ENCODE data around the gene APC2.

The APC2 gene

DNA sequence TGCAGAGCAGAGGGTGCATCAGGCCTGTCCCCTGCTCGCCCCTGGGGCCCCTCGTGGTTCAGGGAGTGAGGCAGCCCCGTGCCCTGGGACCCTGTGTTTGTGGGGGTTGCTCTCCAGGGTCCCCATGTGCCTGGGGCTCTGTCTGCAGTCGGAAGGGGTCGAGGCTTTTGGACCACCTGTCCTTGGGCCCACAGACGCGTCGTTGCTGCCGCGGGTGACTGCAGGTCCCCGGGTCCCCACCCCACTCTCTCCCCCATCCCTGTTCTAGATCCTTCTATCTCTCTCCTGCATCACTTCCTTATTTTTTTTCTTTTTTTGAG, 38.3 kb downstream of the APC2 start:
- no peak overlapping the region for H3K4me3 ChIP-seq (ENCODE audit: low read depth, low read length)
- TF ChIP-seq, protein P1, sequence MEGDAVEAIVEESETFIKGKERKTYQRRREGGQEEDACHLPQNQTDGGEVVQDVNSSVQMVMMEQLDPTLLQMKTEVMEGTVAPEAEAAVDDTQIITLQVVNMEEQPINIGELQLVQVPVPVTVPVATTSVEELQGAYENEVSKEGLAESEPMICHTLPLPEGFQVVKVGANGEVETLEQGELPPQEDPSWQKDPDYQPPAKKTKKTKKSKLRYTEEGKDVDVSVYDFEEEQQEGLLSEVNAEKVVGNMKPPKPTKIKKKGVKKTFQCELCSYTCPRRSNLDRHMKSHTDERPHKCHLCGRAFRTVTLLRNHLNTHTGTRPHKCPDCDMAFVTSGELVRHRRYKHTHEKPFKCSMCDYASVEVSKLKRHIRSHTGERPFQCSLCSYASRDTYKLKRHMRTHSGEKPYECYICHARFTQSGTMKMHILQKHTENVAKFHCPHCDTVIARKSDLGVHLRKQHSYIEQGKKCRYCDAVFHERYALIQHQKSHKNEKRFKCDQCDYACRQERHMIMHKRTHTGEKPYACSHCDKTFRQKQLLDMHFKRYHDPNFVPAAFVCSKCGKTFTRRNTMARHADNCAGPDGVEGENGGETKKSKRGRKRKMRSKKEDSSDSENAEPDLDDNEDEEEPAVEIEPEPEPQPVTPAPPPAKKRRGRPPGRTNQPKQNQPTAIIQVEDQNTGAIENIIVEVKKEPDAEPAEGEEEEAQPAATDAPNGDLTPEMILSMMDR (IDR thresholded peaks at IDR 0.05; ENCODE audit: borderline replicate concordance, insufficient read depth, low read depth, low read length), result no peak

DNA sequence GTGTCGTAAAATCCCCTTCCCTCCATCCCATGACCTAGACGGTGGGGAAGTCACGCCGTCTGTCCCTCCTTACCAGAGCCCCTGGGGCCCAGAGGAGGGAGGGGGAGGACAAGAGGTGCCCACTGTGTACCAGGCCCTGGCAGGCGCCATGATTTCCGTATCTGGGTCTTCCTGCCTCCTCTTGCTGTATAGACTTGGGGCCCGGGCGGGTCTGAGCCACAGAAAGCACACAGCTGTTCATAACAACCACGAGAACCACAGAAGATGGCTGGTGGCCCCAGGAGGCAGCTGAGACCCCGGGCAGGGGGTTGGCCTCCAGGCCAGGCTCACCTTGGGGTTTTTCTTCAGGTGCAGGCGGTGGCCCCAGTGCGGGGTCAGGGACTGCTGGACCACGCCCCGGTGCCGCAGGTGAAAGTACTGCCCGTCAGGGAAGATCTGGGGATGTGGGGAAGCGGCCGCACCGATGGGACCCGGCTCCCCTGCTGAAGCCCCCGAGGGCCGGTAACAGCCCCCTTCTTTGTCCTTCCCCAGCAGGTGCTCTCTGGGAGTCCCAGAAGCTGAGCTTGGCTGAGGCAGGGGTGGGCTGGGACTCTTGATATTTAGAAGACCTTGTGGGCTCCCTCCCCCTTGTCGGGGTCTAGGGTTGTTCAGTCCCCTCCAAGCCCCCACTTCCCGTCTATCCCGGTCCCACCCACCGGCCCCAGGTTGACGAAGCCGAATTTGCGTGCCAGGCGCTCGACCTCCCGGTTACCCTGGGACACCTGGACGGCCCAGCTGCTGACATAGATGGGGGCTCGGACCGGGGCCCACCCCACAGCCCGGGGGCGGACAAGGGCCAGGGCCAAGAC, 39.8 kb downstream of the APC2 start:
- TF ChIP-seq, protein P1 (IDR thresholded peaks at IDR 0.05; ENCODE audit: borderline replicate concordance, insufficient read depth, low read depth, low read length), result no peak
- H3K4me3 ChIP-seq (ENCODE audit: low read depth, low read length), result peak overlapping the region; percentile 47

DNA sequence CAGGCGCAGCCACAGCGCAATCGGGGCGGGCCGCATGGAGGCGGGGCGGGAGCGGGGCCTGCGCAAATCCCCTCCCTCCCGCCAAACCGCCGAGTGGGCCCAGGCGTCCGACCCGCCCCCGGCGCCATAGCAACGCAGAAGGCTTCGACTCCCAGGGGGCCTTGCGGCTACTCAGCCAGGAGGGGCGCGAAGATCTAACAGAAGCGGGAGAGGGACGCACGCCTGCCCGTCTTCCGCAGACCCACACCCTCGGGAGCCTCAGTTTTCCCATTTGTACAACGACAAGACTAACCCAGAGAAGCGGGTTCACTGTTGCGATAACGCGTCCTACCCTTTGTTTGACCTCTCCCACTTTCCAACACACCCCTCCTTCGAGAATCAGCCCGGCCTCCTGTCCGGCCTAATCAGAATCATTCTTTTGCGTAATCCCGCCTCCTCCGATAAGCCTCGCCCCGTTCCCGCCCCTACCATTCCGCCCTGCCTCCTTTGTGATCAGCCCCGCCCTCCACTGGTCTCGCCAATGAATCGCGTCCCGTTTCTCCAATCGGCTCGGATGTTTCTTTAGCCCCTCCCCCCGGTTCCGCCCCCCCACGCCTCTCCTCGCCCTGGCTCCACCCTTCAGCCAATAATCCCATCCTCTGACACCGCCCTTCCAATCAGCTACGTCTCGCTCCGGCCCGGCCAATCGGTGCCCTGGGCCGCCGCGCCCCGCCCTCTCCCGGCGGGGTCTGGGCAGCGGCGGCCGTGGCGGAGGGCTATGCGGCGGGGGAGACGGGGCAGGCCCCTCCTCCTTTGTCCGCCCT, 40.6 kb downstream of the APC2 start, which contains the start of gene PCSK4:
TSS of gene PCSK4 (minus strand) at position 40 of the 803 bp plus-strand sequence. CDS start at position 36, 4 bp downstream.
- TF ChIP-seq, protein P1 (IDR thresholded peaks at IDR 0.05; ENCODE audit: borderline replicate concordance, insufficient read depth, low read depth, low read length), result no peak
- peak within 1 kb of the TSS; percentile 47 for H3K4me3 ChIP-seq (ENCODE audit: low read depth, low read length)

DNA sequence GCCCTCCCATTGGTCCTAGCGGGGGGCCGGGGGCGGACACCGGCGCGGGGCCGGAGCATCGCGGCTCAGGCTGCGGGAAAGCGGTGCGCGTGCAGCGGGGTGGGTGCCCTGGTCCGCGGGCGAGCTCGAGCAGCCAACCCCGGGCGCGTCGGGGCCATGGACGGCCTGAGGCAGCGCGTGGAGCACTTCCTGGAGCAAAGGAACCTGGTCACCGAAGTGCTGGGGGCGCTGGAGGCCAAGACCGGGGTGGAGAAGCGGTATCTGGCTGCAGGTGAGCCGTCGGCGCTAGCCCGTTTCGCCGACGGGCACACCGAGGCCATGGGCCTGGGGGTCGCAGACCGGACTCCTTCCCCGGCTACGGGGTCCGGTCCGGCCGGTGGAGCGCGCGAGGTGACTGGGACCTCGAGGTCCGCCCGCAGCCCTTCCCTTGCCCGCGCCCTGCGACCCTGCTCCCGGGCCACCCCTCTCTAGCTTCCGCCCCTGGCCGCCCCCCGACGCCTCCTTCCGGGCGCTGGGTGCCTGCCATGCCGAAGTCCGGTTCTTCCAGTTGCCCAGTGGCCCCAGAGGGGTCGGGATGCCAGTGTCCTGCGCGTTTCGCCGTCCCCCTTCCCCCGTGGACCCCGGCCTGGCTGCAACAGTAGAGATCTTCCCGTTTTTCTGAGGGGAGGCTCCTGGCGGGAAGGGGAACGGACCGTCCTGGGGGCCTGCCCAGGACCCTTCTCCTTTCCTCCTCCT, 41.4 kb downstream of the APC2 start, which contains the start of gene REEP6:
TSS of gene REEP6 (plus strand) at position 68 of the 735 bp plus-strand sequence. CDS start at position 157, 89 bp downstream.
- TF ChIP-seq, protein P1 (IDR thresholded peaks at IDR 0.05; ENCODE audit: borderline replicate concordance, insufficient read depth, low read depth, low read length), result no peak
- peak within 1 kb of the TSS; percentile 47 for H3K4me3 ChIP-seq (ENCODE audit: low read depth, low read length)

DNA sequence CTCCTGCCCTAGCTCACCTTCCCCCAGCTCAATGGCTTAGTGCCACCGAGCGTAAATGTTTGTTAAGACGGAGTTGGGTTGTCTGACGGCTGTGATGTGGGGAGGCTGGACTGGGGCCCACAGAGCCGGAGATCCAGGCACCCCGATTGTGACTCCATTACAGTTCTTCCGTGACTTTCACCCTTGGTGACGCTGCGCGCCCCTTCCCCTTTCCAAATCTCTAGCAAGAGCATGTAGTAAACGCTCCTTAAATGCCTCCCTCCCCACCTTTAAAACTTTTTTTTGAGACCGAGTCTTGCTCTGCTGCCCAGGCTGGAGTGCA, 41.9 kb downstream of the APC2 start:
- H3K4me3 ChIP-seq (ENCODE audit: low read depth, low read length), result no peak overlapping the region
- TF ChIP-seq, protein P1 (IDR thresholded peaks at IDR 0.05; ENCODE audit: borderline replicate concordance, insufficient read depth, low read depth, low read length), result no peak

DNA sequence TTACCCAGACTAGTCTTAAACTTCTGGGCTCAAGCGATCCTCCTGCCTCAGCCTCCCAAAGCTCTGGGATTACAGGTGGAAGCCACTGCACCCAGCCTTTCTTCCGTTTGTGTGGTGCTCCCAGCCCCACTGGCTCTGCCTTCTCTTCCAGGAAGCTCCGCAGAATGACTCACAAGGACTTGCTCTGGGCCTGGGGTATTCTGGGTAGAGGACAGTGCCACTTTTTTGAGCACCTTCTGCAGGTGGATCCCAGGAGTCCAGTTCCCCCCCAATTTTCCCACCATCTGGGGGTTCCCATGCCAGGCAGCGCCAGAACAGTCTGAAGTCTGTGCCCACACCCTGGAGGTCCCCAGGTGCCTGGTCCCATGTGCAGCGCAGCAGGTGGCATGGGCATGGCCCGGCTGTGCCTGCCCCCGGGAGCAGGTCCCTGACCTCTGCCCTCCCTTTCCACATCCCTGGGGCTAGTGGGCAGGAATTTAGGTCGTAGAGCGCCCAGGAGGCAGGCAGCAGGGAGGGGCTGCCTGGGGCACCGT, 42.6 kb downstream of the APC2 start:
- TF ChIP-seq, protein P1 (IDR thresholded peaks at IDR 0.05; ENCODE audit: borderline replicate concordance, insufficient read depth, low read depth, low read length), result no peak
- H3K4me3 ChIP-seq (ENCODE audit: low read depth, low read length), result no peak overlapping the region
